NCI-H82 (cell line): ENCODE data around the gene CCDC87.
A peak's percentile ranks its signal among the peaks of the same experiment; 100 is the strongest.
"Not testable (repeated sequence)": the region's sequence is repeated elsewhere in the genome, so short reads cannot be mapped to it uniquely, and the experiment has no call there.

ENCODE experiments used
- DNase-seq: peaks from one replicate; lab custom pipeline; 2025; lab: John Stamatoyannopoulos, UW

Gene CCDC87

DNA sequence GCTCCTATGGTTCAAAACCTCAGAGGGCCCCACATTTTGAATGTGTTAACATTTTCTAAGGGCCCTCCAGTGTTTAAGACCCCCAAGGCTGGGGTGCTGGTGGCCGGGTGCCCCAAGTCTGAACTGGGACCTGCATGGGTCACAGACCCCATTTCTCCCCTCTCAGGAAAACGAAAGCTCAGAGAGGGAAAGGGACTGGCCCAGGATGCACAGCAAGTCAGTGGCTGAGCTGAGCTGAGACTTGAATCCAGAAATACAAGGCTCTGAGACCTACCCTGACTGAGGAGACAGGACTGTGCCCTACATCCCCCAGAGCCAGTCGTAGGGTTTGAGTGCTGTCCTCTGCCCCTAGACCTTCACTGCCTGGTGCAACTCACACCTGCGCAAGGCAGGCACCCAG lies 42.0 kb downstream of the CCDC87 start:
- no peak for DNase-seq

- no peak for DNase-seq
These were observed 43.2 kb downstream of the CCDC87 start for GRCh38 chr11:66549696-66550095.

- DNase-seq, result no peak
These were observed 43.9 kb downstream of the CCDC87 start for GRCh38 chr11:66548774-66549630.

DNA sequence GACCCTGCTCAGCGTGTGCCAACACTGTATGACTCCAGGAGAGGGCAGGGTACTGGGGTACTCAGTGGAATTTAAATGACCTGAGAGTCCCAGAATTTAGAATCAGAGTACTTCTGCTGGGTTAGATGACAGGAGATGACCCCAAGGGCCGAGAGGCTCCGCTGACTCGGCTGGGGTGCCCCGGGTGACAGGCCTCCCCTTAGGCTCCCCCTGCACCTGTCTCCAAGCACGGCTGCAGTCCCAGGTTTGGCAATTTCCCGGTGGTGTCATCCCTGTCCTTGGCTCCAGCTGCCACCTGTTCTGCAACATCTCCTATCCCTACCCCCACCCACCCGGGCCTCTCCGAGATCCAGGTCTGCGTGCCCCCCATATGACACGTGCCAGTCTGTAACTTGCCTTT lies 44.8 kb downstream of the CCDC87 start:
- DNase-seq, result no peak

DNA sequence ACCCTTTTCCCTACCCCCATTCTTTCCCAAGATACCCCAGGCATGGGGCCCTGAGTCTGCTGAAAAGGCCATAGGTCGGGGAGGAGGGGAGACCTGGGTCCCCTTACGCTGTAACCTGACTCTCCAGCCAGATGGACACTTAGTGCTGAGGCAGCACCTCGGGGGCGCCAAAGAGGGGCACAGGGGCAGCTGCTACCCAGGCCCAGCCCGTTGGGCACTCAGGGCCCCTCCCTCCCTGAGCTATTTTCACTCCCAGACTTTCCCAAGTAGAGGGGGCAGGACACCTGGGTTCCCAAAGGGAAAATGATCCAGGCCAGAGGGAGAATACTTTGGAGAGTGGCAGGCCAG lies 45.2 kb downstream of the CCDC87 start:
- DNase-seq, result no peak

GRCh38 chr11:66546966-66547661 lies 45.7 kb downstream of the CCDC87 start:
- peak; percentile 29 for DNase-seq

GRCh38 chr11:66546368-66546965 lies 46.4 kb downstream of the CCDC87 start, which contains the start of gene ACTN3:
Gene ACTN3 (plus strand): TSS chr11:66546903. CDS start chr11:66546938, 35 bp downstream.
- no peak for DNase-seq

DNA sequence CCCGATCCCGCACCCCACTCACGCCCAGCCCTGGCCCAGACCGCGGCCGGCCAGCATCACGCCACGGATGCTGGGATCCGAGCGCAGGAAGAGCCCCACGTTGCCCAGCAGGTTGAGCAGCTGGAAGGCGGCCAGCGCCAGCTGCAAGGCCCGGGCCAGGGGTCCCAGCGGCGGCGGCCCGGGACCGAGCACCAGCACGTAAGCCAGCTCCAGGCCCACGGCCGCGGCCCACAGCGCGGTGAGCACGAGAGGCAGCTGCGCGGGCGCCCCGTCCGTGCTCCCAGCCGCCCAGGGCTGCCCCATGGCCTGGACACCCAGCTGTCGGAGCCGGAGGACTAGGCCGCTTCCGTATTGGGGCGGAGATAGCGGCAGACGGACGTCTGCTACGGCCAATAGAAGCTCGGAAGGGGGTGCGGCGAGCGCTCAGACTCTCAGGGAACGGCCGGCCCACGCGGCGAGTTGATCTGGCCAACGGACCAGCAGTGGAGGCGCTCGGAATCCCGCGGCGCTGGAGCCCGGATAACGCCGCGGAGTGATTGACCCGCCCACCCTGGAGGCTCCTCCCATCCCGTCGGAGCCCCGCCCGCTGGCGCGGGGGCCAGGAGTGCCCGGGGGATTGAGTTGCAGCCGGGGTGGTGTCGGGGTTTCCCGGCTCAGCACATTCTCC lies 47.0 kb downstream of the CCDC87 start, which contains the start of gene ZDHHC24:
TSS of gene ZDHHC24 (minus strand) at position 348 of the 667 bp plus-strand sequence. CDS start at position 303, 45 bp downstream.
- DNase-seq, result peak; percentile 97

DNA sequence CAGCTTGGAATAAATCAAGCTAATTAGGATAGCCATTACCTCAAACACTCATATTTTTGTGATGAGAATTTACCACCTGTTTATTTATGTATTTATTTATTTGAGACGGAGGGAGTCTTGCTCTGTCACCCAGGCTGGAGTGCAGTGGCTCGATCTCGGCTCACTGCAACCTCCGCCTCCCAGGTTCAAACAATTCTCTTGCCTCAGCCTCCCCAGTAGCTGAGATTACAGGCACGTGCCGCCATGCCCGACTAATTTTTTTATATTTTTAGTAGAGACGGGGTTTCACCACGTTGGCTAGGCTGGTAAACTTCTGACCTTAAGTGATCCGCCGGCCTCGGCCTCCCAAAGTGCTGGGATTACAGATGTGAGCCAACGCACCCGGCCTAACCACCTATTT lies 47.9 kb downstream of the CCDC87 start:
- DNase-seq, result not testable (repeated sequence)

GRCh38 chr11:66543263-66544107 lies 49.4 kb downstream of the CCDC87 start:
- peak; percentile 71 for DNase-seq

GRCh38 chr11:66542362-66542761 lies 50.5 kb downstream of the CCDC87 start:
- DNase-seq, result no peak

DNA sequence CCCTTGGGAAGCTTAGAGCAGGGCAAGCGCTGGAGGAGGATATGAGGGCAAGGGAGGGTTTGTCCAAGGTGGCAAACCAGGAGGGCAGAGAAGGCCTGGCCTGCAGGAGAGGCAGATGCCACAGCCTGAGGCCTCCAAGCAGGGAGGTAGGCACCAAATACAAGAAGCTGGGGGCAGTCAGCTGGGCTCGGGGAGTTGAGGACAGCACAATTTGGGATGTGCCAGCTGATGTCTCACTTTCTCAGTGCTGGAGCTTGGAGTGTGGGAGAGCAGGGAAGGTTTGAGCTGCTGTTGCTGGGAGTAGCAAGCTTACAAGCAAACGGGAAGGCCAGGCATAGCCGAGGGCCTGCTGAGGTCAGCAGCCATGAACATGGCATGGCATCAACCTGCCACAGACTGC lies 51.0 kb downstream of the CCDC87 start:
- DNase-seq, result no peak

DNA sequence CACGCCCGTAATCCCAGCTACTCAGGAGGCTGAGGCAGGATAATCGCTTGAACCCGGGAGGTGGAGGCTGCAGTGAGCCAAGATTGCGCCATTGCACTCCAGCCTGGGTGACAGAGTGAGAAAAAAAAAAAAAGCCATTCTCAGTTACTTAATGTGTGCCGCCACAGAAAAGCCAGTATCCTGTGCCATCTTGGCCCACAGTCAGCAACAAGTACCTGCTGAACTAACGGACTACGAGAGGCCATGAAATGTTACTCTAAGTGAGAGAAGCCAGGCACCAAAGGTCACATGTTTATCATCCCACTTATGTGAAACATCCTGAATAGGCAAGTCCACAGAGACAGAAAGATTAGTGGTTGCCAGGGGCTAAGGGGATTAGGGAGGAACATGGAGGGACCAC lies 52.3 kb downstream of the CCDC87 start:
- peak; percentile 52 for DNase-seq
